ENCODE measurements around the gene PDLIM7. TPM values are rescaled to one million over a fixed set of nuclear protein-coding genes. Genes with fewer than 3 reads are reported as not detected.

Gene PDLIM7
- total RNA-seq, 2 donors from 2014 or later, result 87.5 to 93.9 TPM

DNA sequence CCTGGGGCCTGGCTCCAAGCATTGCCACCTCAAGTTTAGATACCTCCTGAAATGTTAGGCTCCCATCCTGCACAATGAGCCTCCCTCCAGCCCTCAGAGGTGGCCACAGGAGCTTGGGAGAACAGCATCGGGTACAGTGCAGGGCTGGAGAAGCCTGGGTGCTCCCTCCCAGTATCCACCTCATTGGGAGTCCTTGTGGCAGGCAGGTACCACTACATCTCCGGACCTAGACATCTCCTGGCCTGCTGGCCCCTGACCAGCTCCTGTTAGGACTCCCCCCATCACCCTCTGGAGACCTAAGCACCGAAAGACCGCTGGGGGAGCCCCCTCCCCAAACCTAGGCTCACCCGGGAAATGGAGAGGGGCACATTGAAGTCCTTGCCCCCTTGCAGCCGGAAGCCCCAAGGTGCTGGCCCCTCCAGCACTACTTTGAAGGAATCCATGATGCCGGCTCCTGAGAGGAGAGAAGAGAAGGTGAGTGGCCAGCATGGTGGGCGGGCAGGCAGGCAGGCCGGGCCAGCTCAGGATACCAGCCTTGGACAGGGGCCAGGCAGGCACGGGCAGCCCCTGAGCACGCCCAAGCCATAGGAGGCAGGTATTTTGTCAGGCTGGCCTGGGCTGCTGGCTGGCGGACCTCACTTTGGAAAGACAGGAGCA is 1.2 kb downstream of the PDLIM7 start:
- H3K27ac Mint-ChIP-seq, result no peak overlapping the region

DNA sequence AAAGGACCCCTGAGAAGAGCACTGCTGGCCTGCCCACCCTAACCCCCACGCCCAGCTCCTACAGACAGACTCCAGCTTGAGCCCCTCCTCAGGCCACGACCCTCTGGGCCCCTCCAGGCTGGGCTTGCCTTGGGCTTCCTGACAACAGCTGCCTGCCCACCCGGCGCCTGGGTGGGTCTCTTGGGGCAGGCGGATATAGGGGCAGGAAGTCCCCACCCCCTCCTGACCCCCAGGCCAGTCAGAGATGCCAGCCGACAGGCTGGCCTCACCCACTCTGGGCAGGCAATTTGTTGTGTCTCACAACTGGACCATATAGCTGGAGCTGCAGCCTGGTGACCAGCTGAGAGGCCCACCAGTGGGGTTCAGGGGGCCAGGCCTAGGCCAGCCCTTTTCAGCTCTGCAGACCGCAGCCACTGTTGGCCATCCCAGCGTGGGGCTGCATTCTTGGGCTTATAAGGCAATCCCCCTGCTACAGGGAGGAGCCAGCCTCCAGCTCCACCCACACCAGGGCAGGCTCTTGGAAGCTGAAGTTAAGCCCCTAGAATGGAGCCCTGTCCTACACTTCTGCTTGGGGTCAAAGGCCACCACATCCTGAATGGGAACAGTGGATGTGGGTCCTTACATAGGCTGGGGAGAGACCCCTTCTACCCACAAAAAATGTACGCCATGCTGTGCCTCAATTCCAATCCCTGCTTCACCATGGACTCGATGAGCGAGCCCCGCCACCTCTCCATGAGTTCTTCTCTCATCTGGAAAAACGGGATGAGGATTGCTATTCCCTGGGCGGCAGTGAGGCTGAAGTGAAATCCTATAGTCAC is 2.0 kb downstream of the PDLIM7 start:
- peaks cover 33% of the 10 kb centered on the region for H3K4me1 Mint-ChIP-seq (ENCODE audit: low read depth)
- DNase-seq (peak in 1 of 2 donors; percentile 35), ATAC-seq (replicated peaks in 1 of 2) (no peak)
- no peak overlapping the region for H3K27ac Mint-ChIP-seq
- H3K9me3 Mint-ChIP-seq, result no peaks in the 10 kb centered on the region
- H3K36me3 Mint-ChIP-seq (ENCODE audit: insufficient read depth in 2 of 2), result peaks cover 2% of the 10 kb centered on the region in 2 donors
- peak overlapping the region; percentile 84 to 85 for H3K4me3 Mint-ChIP-seq
- H3K27me3 Mint-ChIP-seq (ENCODE audit: low read depth), result peaks cover 25% of the 10 kb centered on the region

More for the DNA sequence above, 1.2 kb downstream of the PDLIM7 start:
- Mint-ChIP-seq H3K9me3 (no peaks in the 10 kb centered on the region), H3K4me3 (peak overlapping the region; percentile 84 to 85), H3K27me3 (ENCODE audit: low read depth) (peaks cover 25% of the 10 kb centered on the region), H3K4me1 (ENCODE audit: low read depth) (peaks cover 37% of the 10 kb centered on the region), H3K36me3 (ENCODE audit: insufficient read depth in 2 of 2) (peaks cover 2% of the 10 kb centered on the region in 2 donors)
- ATAC-seq (replicated peaks in 1 of 2), result no peak
- peak in 1 of 2 donors; percentile 18 for DNase-seq

DNA sequence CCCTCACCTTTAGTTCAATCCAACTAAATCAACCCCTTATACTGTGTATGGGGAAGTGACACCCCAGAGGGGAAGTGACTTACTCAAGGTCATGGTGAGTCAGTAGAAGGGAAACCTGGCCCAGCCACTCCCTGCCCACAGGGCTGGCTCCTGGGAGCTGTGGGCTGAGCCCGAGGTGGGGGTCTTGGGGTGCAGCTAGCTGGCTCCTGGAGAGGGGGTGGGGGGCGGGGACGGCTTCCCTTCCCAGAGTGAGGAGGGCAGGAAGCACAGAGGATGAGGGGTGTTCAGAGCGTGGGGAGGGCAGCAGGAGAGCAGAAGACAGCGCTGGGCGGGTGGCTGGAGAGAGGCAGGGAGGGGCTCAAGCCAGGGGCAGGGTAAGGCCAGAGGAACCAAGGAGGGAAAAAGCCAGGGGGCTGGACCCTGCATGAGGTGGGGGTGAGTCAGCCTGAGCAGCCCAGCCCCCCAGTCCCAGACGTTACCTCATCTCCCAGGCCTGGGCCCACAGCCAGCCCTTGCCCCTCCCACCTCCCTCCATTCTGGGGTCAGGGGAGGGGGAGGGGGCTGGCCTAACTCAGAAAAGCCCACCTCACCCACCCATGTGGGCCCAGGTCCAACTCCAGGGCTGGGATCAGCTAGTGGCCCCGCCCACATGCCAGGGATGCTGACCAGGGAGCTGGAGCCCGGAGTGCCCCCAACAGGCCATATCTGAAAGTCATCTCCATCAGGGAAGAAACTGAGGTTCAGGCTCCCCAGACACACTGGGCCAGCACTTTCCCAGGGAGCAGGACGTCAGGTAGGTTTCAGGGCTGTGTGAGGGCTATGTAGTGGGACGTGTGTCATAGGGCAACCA is 2.8 kb downstream of the PDLIM7 start:
- ATAC-seq (replicated peaks in 1 of 2), result peak; percentile 46 to 48
- Mint-ChIP-seq H3K4me3 (peak overlapping the region; percentile 65 to 71), H3K4me1 (ENCODE audit: low read depth) (peaks cover 33% of the 10 kb centered on the region), H3K9me3 (no peaks in the 10 kb centered on the region), H3K36me3 (ENCODE audit: insufficient read depth in 2 of 2) (peaks cover 2 to 5% of the 10 kb centered on the region in 2 donors), H3K27ac (peak overlapping the region; percentile 66), H3K27me3 (ENCODE audit: low read depth) (peaks cover 21% of the 10 kb centered on the region)
- peak; percentile 50 to 60 for DNase-seq

DNA sequence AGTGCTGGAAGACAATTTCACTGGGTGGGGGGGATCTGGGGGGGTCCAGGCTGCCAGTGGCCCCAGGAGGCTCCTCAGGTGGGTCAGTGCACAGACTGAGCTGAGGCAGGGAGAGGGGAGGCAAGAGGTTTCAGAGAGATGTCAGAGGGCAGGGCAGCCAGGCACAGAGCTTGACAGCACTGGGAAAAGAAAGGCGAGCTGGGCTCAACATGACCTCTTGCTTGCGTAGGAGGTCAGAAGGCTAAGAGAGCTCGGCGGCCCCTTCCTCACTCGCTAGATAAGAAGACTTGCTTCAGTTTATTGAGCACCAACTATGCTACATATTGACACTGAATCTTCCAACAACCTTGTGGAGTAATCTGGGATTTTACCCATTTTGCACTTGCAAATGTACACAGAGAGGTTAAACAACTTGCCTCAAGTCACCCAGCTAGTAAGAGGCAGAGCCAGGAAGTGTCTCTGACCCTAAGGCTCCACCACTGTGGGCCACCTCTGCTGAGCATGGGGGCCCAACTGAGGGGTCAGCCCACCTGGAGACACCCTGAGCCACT is 3.5 kb downstream of the PDLIM7 start:
- DNase-seq, result no peak
- H3K27me3 Mint-ChIP-seq (ENCODE audit: low read depth), result peaks cover 14% of the 10 kb centered on the region
- no peak for ATAC-seq (replicated peaks in 1 of 2)
- no peaks in the 10 kb centered on the region for H3K9me3 Mint-ChIP-seq
- peak overlapping the region; percentile 66 for H3K27ac Mint-ChIP-seq
- peaks cover 32% of the 10 kb centered on the region for H3K4me1 Mint-ChIP-seq (ENCODE audit: low read depth)
- H3K36me3 Mint-ChIP-seq (ENCODE audit: insufficient read depth in 2 of 2), result peaks cover 2 to 5% of the 10 kb centered on the region in 2 donors
- H3K4me3 Mint-ChIP-seq, result peak overlapping the region; percentile 65 to 71

DNA sequence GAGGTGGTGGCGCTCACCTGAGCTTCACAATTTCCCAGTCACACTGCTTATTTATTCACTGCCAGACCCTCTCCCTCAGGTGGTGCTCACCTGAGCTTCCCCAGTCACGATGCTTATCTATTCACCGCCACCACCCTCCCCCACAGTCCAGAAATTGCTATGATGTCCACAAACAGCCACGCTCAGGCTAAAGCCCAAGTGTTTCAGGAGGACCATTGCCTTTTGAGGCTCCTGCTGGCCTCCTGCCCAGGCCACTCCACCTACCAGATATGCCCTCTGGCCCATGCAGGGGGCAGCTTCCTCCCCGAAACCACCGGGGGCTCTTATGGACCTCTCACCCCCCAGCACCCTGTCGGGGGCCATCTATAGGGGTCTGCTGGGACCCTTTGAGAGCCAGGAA is 4.6 kb downstream of the PDLIM7 start:
- Mint-ChIP-seq H3K36me3 (ENCODE audit: insufficient read depth in 2 of 2) (peaks cover 2 to 5% of the 10 kb centered on the region in 2 donors), H3K4me3 (no peak overlapping the region), H3K27ac (no peak overlapping the region), H3K4me1 (ENCODE audit: low read depth) (peaks cover 24% of the 10 kb centered on the region), H3K27me3 (ENCODE audit: low read depth) (peaks cover 4% of the 10 kb centered on the region), H3K9me3 (no peaks in the 10 kb centered on the region)
- no peak for DNase-seq
- ATAC-seq (replicated peaks in 1 of 2), result no peak

DNA sequence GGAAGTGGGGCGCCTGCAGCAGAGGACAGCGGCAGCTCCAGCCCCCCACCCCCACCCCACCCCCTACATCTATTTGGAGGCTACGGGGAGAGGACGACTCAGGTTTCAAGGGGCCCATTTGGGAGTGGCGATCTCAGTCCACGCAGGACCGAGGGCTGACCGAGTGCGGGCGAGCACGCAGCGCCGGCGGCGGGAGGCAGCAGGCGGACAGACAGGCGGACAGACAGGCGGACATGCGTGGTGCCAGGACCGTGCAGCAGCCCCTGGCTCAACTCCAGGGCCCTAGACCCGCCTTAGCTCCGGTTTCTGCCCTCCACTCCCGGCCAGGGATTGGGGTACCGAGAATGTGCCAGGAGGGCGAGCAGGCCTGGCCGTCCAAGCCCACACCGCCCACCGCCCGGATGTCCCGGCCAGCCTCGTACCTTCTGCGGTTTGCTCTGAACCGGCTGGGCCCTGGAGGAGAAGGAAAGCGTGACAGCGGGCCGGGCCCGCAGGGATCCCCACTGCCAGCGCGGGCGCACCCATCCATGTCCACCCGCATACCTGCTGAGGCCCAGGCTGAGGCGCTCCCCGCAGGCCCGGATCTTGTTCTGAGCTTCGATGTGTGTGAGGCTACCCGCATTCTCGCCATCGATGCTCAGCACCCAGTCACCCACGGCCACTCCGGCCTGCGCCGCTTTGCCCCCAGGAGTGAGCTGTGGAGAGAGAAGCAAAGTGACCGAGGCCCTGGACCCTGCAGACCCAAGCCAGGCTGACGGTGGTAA is 5.2 kb downstream of the PDLIM7 start:
- ATAC-seq (replicated peaks in 1 of 2), result no peak
- no peaks in the 10 kb centered on the region for H3K27me3 Mint-ChIP-seq (ENCODE audit: low read depth)
- peaks cover 2 to 5% of the 10 kb centered on the region in 2 donors for H3K36me3 Mint-ChIP-seq (ENCODE audit: insufficient read depth in 2 of 2)
- peaks cover 24% of the 10 kb centered on the region for H3K4me1 Mint-ChIP-seq (ENCODE audit: low read depth)
- no peaks in the 10 kb centered on the region for H3K9me3 Mint-ChIP-seq
- no peak for DNase-seq
- H3K4me3 Mint-ChIP-seq, result no peak overlapping the region
- no peak overlapping the region for H3K27ac Mint-ChIP-seq

DNA sequence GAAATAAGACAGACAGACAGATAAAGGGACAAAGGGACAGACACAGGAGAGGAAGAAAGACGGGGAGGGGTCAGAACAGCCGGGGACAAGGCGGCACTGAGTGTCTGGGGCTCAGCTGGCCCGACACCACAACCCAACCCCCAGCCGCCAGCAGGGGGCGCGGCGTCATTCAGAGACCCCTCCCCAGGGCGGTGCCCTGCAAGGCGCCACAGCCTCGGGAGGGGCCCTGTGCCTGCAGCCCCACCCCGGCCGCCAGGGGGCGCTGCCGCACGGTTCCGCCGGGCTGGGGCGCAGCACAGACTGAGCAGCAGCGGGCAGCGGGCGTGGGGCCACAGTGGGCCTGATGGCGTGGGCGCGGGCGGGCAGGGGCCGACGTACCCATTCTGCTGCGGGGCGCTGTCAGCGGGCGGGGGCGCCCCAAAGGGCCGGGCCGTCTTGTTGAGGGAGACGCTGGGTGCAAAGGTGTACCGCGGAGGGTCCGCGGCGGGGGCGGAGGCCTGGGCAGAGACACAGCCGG is 5.9 kb downstream of the PDLIM7 start:
- Mint-ChIP-seq H3K27me3 (ENCODE audit: low read depth) (no peaks in the 10 kb centered on the region), H3K27ac (no peak overlapping the region), H3K36me3 (ENCODE audit: insufficient read depth in 2 of 2) (peaks cover 2 to 5% of the 10 kb centered on the region in 2 donors), H3K4me3 (no peak overlapping the region), H3K4me1 (ENCODE audit: low read depth) (peaks cover 24% of the 10 kb centered on the region), H3K9me3 (no peaks in the 10 kb centered on the region)
- DNase-seq (peak; percentile 54 to 61), ATAC-seq (replicated peaks in 1 of 2) (peak; percentile 33 to 36)

DNA sequence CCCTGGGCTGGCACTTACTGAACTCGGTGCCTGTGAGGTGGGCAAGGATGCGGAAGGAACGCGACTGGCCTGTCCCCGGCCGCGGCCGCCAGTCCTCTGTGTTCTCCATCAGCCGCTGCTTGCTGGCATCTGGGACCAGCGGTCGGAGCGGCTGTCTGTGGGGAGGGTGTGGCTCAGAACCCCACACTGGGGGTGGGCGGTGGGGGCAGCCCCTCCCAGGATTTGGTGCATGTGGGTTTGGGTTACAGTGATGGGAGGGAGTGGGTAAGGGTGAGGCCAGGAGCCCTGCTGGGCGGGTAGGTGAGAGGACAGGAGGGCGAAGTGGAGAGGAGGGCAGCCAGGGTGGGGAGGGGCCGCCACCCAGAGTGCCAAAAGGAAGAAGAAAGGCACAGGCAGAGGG is 6.4 kb downstream of the PDLIM7 start:
- H3K27me3 Mint-ChIP-seq (ENCODE audit: low read depth), result no peaks in the 10 kb centered on the region
- DNase-seq (no peak), ATAC-seq (replicated peaks in 1 of 2) (no peak)
- peaks cover 20% of the 10 kb centered on the region for H3K4me1 Mint-ChIP-seq (ENCODE audit: low read depth)
- H3K27ac Mint-ChIP-seq, result no peak overlapping the region
- H3K9me3 Mint-ChIP-seq, result no peaks in the 10 kb centered on the region
- H3K36me3 Mint-ChIP-seq (ENCODE audit: insufficient read depth in 2 of 2), result peaks cover 2 to 5% of the 10 kb centered on the region in 2 donors
- no peak overlapping the region for H3K4me3 Mint-ChIP-seq

DNA sequence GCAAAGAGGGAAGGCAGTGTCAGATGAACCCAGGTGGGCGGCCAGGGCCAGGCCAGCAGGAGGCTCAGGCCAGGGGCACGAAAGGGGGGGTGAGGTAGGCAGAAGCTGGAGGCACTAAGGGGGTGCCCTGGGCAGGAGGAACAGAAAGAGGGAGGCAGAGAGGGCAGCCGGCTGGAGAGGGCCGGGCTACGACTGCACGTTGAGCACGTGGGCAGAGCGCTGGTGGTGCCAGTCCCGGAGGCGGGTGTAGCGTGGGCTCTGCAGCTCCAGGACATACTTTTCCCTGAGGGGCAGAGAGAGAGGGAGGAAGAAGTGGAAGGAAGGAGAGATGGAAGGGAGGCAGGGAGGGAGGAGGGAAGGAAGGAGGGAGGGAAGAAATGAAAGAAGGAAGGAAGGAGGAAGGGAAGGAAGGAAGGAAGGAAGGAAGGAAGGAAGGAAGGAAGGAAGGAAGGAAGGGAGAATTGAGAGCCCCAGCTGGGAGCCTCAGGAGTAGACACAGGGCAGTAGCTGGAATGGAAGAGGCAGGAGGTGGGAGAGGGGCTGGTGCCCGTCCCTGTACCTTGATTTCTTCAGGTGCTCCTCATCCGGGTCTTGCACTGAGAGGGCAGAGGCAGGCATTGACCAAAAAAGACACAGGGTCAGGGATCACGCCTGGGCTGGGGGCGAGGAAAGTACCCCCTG is 7.0 kb downstream of the PDLIM7 start:
- no peaks in the 10 kb centered on the region for H3K27me3 Mint-ChIP-seq (ENCODE audit: low read depth)
- no peak overlapping the region for H3K27ac Mint-ChIP-seq
- no peak overlapping the region for H3K4me3 Mint-ChIP-seq
- H3K36me3 Mint-ChIP-seq (ENCODE audit: insufficient read depth in 2 of 2), result peaks cover 2 to 5% of the 10 kb centered on the region in 2 donors
- ATAC-seq (replicated peaks in 1 of 2), result no peak
- H3K4me1 Mint-ChIP-seq (ENCODE audit: low read depth), result peaks cover 16% of the 10 kb centered on the region
- H3K9me3 Mint-ChIP-seq, result no peaks in the 10 kb centered on the region
- no peak for DNase-seq

DNA sequence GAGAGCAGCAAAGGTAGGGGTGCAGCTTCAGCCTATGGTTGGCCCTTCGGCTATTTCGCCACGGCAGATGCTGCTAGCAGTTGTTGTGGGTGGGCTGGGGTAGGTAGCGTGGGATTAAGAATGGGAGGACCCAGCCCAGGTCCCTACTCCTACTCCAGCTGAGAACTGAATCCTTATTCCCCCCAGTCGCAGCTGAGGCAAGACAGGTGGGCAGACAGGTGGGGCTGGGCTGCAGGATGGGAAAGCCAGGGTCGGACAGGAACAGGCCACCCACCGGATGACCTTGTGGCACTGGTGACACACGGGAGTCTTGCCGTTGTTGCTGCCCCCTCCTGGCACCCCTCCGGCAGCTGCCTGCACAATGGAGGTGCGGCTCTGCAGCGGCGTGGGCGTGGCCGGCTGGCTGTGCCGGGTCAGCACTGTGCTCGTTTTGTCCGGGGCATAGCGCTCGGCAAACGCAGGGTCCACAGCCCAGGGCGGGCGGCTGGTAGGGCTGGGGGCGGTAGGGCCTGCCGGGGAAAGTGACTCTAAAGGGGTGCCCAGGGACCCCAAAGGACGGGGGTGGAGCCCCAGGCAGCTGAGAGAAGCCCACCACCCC is 8.2 kb downstream of the PDLIM7 start:
- no peaks in the 10 kb centered on the region for H3K9me3 Mint-ChIP-seq
- no peaks in the 10 kb centered on the region for H3K27me3 Mint-ChIP-seq (ENCODE audit: low read depth)
- no peak overlapping the region for H3K27ac Mint-ChIP-seq
- no peak for ATAC-seq (replicated peaks in 1 of 2)
- peaks cover 5% of the 10 kb centered on the region for H3K4me1 Mint-ChIP-seq (ENCODE audit: low read depth)
- no peak for DNase-seq
- no peak overlapping the region for H3K4me3 Mint-ChIP-seq
- peaks cover 2 to 5% of the 10 kb centered on the region in 2 donors for H3K36me3 Mint-ChIP-seq (ENCODE audit: insufficient read depth in 2 of 2)

DNA sequence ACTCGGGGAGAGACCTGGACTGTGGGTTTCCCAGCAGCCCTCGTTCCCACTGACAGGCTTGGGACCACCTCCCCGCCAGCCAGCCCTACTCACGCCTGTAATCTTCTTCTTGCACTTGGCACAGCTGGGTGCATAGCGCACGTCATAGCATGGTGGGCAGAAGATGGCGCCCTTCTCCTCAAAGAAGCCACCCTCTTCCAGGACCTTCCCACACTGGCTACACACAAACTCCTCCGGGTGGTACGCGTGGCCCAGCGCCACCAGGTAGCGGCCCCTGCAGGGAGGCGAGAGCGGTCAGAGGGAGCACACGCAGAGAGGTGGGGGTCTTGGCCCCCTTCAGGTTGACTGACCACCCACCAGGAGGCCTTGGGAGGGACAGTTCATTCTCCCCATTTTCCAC is 9.4 kb downstream of the PDLIM7 start:
- H3K27me3 Mint-ChIP-seq (ENCODE audit: low read depth), result no peaks in the 10 kb centered on the region
- no peaks in the 10 kb centered on the region for H3K9me3 Mint-ChIP-seq
- no peak overlapping the region for H3K27ac Mint-ChIP-seq
- ATAC-seq (replicated peaks in 1 of 2), result no peak
- peaks cover 2% of the 10 kb centered on the region for H3K4me1 Mint-ChIP-seq (ENCODE audit: low read depth)
- DNase-seq, result no peak
- H3K36me3 Mint-ChIP-seq (ENCODE audit: insufficient read depth in 2 of 2), result peaks cover 2 to 6% of the 10 kb centered on the region in 2 donors
- H3K4me3 Mint-ChIP-seq, result no peak overlapping the region

Measured in activated T-cell treated with anti-CD3 and anti-CD28 coated beads, Interleukin-2, amount 50 U/mL, for 72 hours (primary cell).